ENCODE measurements around the gene NAT16.
"Not testable (repeated sequence)": the region's sequence is repeated elsewhere in the genome, so short reads cannot be mapped to it uniquely, and the experiment has no call there.

The NAT16 gene

GRCh38 chr7:101180130-101180755, at the start of gene NAT16:
TSS of gene NAT16 (minus strand) at chr7:101180293. CDS start at chr7:101174807, 5,486 bp downstream.
- no peak for DNase-seq

GRCh38 chr7:101226721-101227120, 46.6 kb upstream of the NAT16 start:
- DNase-seq = no peak

DNA sequence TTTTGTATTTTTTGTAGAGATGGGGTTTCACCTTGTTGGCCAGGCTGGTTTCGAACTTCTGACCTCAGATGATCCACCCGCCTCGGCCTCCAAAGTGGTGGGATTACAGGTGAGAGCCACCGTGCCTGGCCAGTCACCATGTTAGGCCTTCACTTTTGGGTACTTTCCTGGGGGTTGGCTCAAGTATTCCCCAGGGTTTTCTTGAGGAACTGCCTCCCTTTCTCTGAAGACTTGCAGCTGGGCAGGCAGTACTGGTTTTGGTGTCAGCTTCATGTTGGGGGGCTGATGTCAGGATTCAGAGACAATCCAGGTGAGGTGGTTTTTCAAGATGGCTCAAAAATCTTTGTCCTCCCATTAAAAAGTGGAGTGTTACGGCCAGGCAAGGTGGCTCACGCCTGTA, 45.6 kb upstream of the NAT16 start:
- DNase-seq = no peak

GRCh38 chr7:101223528-101223927, 43.4 kb upstream of the NAT16 start:
- no peak for DNase-seq

DNA sequence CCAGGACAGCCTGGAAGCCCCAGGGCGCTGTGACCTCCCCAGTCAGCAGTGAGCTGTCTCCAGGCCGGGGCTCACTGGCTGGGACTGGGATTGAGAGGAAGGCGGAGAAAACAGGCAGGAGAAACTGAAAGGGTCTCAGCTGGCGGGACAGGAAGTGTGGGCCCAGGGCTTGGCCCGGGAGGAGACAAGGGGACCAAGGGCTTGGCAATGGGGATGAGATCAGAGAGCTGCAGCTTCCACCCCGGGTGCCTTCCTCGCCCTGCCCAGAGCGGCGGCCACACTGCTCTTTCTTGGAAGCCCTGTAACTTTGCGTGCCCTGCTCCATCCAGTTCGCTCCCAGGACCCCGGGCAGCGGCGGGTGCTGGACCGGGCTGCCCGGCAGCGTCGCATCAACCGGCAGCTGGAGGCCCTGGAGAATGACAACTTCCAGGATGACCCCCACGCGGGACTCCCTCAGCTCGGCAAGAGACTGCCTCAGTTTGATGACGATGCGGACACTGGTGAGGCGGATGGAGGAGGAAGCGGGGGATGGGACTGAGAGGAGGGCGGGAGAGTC, 42.3 kb upstream of the NAT16 start:
- DNase-seq = no peak

DNA sequence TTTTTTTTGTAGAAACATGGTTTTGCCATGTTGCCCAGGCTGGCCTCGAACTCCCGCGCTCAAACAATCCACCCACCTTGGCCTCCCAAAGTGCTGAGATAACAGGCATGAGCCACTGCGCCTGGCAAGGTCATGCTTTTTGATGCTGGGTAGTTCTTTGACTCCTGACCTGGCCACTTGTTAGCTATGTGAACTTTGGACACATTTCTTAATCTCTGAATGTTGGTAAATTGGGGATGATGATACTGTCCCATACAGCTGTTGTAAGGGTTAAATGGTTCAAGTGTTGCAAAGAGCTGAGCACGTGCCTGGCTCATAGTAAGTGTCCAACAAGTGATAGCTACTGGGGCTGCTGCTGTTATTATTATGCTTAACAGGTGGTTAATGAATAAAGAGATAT, 40.2 kb upstream of the NAT16 start:
- no peak for DNase-seq

DNA sequence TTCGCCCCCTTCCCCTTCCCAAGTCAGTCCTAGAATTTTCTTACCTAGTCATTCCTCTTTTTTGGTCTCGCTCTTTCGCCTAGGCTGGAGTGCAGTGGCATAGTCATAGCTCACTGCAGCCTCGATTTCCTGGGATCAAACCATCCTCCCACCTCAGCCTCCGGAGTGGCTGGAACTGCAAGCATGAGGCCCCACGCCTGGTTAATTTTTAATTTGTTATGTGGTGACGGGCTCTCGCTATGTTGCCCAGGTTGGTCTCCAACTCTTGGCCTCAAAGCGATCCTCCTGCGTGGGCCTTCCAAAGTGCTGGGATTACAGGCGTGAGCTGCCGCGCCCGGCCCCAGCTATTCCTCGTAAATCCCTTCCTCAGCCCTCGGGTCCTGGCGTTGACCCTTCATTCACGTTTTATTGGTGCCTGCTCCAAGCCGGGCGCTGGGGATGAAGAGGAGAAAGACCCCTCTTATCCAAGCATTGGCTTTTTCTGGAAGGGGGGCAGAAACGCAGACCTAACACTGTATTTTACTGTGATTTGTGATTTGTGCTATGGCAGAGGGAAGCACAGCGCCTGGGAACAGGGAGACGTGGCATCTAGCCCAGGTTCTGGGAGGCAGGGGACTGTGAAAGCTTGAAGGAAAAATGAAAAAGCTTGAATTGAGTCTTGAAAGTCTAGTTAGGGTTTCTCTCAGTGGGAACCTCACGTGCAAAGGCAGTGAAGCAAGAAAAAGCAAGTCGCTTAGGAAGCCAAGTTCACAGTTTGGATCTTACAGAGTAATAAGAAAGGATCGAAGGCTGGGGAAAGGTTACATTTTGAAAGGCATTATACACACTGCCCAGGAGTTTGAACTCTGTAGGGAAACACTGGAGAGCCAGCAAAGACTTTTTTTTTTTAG, 38.4 kb upstream of the NAT16 start:
- DNase-seq = no peak

DNA sequence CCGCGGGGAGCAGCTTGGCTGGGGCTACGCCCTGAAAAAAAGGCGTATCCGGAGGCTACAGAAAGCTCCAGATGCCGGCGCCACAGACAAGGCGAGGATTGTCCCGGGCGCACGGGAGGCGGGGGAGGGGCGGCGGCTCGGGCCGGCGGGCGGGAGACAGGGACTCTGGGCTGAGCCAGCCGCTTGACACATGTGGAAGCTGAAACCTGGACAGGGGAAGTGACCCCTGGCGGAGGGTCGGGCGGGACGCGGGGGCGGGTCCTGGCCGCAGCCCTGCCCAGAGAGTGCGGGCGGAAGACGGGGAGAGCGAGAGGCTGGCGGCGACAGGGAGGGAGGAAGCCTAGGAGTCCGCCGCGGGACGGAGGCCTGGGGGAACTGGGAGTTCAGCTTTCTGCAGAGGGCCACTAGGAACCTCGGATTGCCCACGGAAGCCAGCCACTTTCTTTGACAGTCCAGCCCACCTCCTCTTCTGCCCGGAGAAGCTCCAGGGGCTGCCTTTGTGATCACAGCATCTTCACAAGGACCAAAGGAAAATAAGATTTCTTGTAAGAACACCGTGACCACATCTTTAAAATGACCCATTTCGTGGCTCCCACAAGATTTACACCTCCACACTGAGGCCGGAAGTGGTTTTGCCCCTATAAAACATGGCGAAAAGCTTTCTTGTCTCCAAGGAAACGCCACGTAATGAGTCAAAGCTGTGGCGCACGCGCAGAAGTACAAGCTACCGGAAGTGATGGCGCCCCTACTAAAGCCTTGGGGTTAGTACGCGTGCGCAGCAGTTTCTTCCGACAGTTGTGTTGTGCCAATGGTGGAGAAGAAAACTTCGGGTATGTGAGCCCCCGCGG, 37.5 kb upstream of the NAT16 start, which contains the start of the genes PLOD3 and ZNHIT1:
PLOD3 (minus strand) TSS at position 194 of the 848 bp plus-strand sequence. CDS start 307 bp downstream, outside the sequence.
ZNHIT1 (plus strand) TSS at position 778 of the 848 bp plus-strand sequence; CDS start at position 809, 31 bp downstream.
- no peak for DNase-seq

GRCh38 chr7:101216860-101217387, 36.8 kb upstream of the NAT16 start:
- DNase-seq = no peak

DNA sequence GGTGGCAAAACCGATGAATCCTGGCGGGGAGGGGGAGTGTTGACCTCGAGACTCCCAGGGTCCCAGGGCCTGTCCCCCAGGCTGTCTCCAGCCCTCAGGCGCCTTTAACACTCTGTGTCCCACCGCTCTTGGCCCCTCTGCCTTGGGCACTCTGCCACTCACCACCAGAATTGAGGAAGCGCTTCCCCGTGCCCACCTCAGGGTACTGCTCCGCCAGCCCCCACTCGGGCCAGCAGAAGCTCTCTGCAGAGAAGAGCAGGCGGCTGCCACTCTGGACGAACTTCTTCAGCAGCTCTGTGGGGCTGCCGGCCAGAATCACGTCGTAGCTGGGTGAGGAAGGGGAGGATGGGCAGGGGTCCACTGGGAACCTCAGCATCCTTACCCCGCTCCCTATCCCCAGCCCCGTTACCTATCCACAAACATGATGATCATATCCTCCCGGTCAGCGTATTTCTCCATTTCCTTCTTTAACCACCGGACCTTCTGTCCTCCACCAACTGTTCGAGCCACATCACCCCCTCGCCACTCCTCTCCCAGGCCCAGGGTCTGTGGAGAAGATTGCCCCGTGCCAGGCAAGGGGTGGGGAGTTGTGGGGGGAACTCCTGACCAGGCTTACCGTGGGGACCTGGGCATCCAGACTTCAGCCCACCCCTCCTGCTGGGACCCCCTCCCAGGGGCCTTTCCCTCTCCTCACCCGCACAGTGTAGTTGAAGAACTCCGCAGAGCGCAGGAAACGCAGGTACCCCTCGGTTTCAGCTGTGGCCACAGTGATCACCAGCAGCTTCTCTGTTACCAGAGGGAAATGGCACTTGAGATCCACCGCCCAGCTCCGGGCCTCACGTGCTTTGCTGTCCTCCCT, 36.1 kb upstream of the NAT16 start:
- DNase-seq = no peak

- no peak for DNase-seq
These were observed 31.9 kb upstream of the NAT16 start for GRCh38 chr7:101212014-101212413.

DNA sequence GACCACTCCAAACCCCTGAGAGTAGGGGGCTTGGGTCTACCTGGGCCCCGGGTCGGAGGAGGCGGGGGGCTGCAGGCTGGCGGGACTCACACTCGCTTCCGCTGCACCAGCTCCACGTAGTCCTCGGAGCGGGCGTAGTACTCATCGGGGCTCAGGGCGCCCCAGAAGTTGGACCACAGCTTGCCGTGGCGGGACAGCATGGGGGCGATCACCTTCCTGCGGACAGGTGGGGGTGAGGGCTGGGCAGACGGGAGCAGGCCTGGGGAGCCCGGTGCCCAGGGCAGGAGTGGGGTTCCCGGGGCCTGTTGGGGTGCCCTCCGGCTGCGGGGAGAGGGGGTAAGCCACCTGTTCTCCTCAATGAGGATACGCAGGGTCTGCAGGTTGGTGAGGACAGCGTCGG, 31.4 kb upstream of the NAT16 start:
- DNase-seq = no peak

GRCh38 chr7:101210143-101210542, 30.1 kb upstream of the NAT16 start:
- no peak for DNase-seq

DNA sequence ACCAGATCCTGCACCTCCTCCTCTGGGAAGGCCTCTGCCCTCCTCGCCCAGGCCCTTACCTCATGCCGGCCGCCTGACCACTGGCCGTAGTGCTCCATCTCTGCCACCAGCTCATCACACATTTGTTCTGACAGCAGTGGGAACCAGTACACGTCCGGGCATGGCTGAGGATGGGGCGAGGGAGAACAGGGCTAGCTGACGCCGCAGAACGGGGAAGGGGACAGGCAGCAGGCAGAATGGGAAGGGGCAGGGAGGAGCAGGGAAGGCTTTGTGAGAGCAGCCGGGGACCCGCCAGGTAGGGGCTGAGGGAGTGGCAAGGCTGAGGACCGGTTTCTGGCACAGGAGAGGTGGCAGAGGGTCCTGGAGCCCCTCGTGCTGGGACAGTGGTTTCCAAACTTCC, 28.7 kb upstream of the NAT16 start:
- DNase-seq = no peak

GRCh38 chr7:101207459-101207858, 27.4 kb upstream of the NAT16 start:
- no peak for DNase-seq

DNA sequence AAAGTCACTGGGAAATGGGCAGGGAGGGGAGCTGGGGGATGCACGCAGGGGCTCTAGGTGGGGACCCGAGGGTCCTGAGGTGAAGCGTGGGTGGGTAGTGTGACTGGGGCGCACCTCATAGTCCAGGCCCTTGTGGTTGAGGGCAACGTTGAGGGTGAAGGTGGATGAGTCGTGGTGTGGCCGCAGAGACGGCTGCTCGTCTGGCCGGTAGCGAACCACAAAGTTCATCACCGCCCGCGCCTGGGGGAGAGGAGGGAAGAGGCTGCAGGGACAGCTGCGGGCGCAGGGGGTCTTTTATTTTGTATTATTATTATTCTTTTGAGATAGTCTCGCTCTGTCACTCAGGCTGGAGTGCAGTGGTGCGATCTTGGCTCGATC, 26.6 kb upstream of the NAT16 start:
- DNase-seq = no peak

GRCh38 chr7:101205901-101206664, 26.0 kb upstream of the NAT16 start:
- DNase-seq = no peak

GRCh38 chr7:101203740-101204738, 23.9 kb upstream of the NAT16 start:
- not testable (repeated sequence) for DNase-seq

DNA sequence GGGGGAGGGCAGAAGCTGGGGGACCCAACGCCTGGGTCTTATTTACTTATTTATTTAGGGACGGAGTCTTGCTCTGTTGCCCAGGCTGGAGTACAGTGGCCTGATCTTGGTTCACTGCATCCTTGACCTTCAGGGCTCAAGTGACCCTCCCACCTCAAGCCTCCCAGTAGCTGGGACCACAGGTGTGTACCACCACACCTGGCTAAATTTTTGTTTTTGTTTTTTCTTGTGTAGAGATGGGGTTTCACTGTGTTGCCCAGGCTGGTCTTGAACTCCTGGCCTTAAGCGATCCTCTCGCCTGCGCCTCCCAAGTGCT, 22.5 kb upstream of the NAT16 start:
- DNase-seq = no peak

Data from cortex of kidney (tissue), 1 donor.